Hepatocyte (in vitro differentiated cells): ENCODE data around the gene CABP4. TPM values are rescaled to one million over a fixed set of nuclear protein-coding genes. Genes with fewer than 3 reads are reported as not detected.

ENCODE experiments used
- DNase-seq: peaks from one replicate; pipeline ENCODE4 v3.0.0-alpha.2; 2016; ENCODE audit warnings: low spot score
- H2AFZ ChIP-seq: fragments of 200-600 bp; sonication (generic); 2 replicates; pipeline ENCODE4 v1.6.0; 2016; ENCODE audit warnings: antibody characterized with exemption, mild to moderate bottlenecking
- H3K27ac ChIP-seq: fragments of 200-600 bp; sonication (generic); 2 replicates; pipeline ENCODE4 v1.5.1; 2016; ENCODE audit warnings: mild to moderate bottlenecking
- H3K27me3 ChIP-seq: fragments of 200-600 bp; sonication (generic); 2 replicates; pipeline ENCODE4 v1.6.1; 2016
- H3K36me3 ChIP-seq: fragments of 200-600 bp; sonication (generic); replicated peaks from 2 replicates; pipeline ENCODE4 v1.5.1; 2016; ENCODE audit warnings: low read depth; ENCODE audit not compliant: insufficient read depth
- H3K4me1 ChIP-seq: fragments of 200-600 bp; sonication (generic); 2 replicates; pipeline ENCODE4 v1.5.1; 2016; ENCODE audit warnings: mild to moderate bottlenecking, moderate library complexity; ENCODE audit not compliant: insufficient read depth
- H3K4me2 ChIP-seq: fragments of 200-600 bp; sonication (generic); 2 replicates; pipeline ENCODE4 v1.6.0; 2016
- H3K4me3 ChIP-seq: fragments of 200-600 bp; sonication (generic); 2 replicates; pipeline ENCODE4 v1.5.1; 2016; ENCODE audit warnings: mild to moderate bottlenecking
- H3K79me2 ChIP-seq: fragments of 200-600 bp; sonication (generic); 2 replicates; pipeline ENCODE4 v1.6.0; 2017; ENCODE audit warnings: mild to moderate bottlenecking
- H3K9me2 ChIP-seq: fragments of 200-600 bp; sonication (generic); replicated peaks from 2 replicates; pipeline ENCODE4 v1.6.0; 2017; ENCODE audit warnings: mild to moderate bottlenecking; ENCODE audit not compliant: insufficient read depth
- H3K9me3 ChIP-seq: fragments of 200-600 bp; sonication (generic); 2 replicates; pipeline ENCODE4 v1.5.1; 2016; ENCODE audit warnings: low read depth, mild to moderate bottlenecking
- H4K20me1 ChIP-seq: fragments of 200-600 bp; sonication (generic); 2 replicates; pipeline ENCODE4 v1.6.0; 2016; ENCODE audit warnings: mild to moderate bottlenecking; ENCODE audit not compliant: insufficient read depth, poor library complexity, severe bottlenecking
- CTCF ChIP-seq: fragments of 200-600 bp; sonication (generic); IDR thresholded peaks from 2 replicates; pipeline ENCODE4 v1.5.1; 2016; ENCODE audit warnings: antibody characterized with exemption, mild to moderate bottlenecking; ENCODE audit not compliant: poor library complexity
- EZH2 ChIP-seq: fragments of 200-600 bp; sonication (generic); IDR thresholded peaks from 2 replicates; pipeline ENCODE4 v1.6.1; 2016; ENCODE audit warnings: antibody characterized with exemption, mild to moderate bottlenecking, borderline replicate concordance
- EZH2phosphoT487 ChIP-seq: fragments of 200-600 bp; sonication (generic); IDR thresholded peaks from one replicate; pipeline ENCODE4 v1.6.1; 2018; ENCODE audit warnings: antibody characterized with exemption, mild to moderate bottlenecking, low read depth, moderate library complexity; ENCODE audit not compliant: unreplicated experiment, severe bottlenecking
- WGBS: methylation state at CpG from one replicate; pipeline ENCODE4 v1.1.6; 2016; ENCODE audit warnings: low lambda C conversion rate; ENCODE audit errors: missing lambda C conversion rate; 5-methylcytosine and 5-hydroxymethylcytosine counted together
- polyA plus RNA-seq: library from polyadenylated mRNA; unstranded; fragments of >200 nt; fragmentation: Nextera tagmentation; extraction: Ambion mirVana; gene quantifications from 2 replicates; pipeline ENCODE4 v1.2.1, GENCODE V29; 2016
- total RNA-seq: library from RNA; depleted of rRNA; stranded (reverse); fragments of >200 nt; gene quantifications from 2 replicates; pipeline ENCODE4 v1.2.3, GENCODE V29; 2014

The CABP4 gene
- total and polyA plus RNA-seq, 2 experiments from 2014 or later, result not detected

DNA sequence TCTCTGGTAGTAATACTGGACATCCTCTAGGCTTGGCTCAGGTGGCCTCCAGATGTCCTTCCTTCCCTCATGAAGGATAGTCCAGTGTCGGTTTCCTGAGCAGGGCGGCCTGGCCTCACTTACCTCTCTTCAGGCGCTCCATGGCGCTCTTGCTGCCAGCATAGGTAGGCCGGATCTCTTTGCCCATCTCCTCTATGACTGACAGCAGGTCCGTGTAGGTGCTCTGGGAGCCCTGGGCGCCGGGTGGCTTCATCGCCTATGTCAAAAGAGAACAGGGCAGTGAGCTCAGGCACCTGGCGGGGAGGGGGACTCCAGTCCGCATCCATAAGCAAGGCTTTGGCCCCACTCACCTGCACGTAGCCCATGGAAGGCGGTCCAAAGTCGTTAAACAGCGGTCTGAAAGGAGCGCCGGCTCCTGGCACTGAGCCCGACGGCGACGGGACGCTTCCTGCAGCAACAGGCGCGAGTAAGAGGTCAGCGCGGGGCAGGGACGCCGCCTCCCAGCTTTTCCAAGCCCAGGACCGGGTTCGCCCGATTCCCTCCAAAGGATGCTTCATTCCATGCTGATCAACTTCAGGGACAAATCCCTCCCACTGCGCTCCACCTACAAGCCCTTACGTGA lies 52.2 kb downstream of the CABP4 start:
- peak overlapping the region; percentile 30 for H3K4me3 ChIP-seq
- peak overlapping the region; percentile 97 for H3K4me2 ChIP-seq
- H4K20me1 ChIP-seq, result peaks cover 9% of the 10 kb centered on the region
- TF ChIP-seq EZH2phosphoT487, result no peak
- TF ChIP-seq CTCF, result no peak
- no peak for TF ChIP-seq EZH2
- H2AFZ ChIP-seq, result peak overlapping the region; percentile 20
- H3K9me2 ChIP-seq, result no peaks in the 10 kb centered on the region
- WGBS, result 28% methylated on average over 32 of the region's 33 CpGs
- H3K9me3 ChIP-seq, result no peaks in the 10 kb centered on the region
- H3K79me2 ChIP-seq, result peaks cover 22% of the 10 kb centered on the region
- peaks cover 22% of the 10 kb centered on the region for H3K4me1 ChIP-seq
- peak; percentile 81 for DNase-seq
- H3K36me3 ChIP-seq, result no peaks in the 10 kb centered on the region
- peak overlapping the region; percentile 98 for H3K27ac ChIP-seq
- no peaks in the 10 kb centered on the region for H3K27me3 ChIP-seq

GRCh38 chr11:67507864-67508485 lies 52.8 kb downstream of the CABP4 start, which contains the start of gene CDK2AP2:
CDK2AP2 (minus strand) TSS chr11:67508162; CDS start chr11:67508082, 80 bp downstream.
- Histone ChIP-seq H3K4me3 (peak within 1 kb of the TSS; percentile 34), H3K36me3 (no peaks in the 10 kb centered on the region), H4K20me1 (peaks cover 9% of the 10 kb centered on the region), H3K79me2 (peaks cover 22% of the 10 kb centered on the region), H3K9me2 (no peaks in the 10 kb centered on the region), H3K27ac (peak within 1 kb of the TSS; percentile 98), H3K4me1 (peaks cover 22% of the 10 kb centered on the region), H3K27me3 (no peaks in the 10 kb centered on the region), H3K4me2 (peak within 1 kb of the TSS; percentile 97), H3K9me3 (no peaks in the 10 kb centered on the region), H2AFZ (peak within 1 kb of the TSS; percentile 87)
- under 1% methylated on average over 55 of the region's 57 CpGs for WGBS
- no peak for TF ChIP-seq EZH2phosphoT487
- TF ChIP-seq EZH2, result no peak
- no peak for TF ChIP-seq CTCF
- DNase-seq, result peak; percentile 98

DNA sequence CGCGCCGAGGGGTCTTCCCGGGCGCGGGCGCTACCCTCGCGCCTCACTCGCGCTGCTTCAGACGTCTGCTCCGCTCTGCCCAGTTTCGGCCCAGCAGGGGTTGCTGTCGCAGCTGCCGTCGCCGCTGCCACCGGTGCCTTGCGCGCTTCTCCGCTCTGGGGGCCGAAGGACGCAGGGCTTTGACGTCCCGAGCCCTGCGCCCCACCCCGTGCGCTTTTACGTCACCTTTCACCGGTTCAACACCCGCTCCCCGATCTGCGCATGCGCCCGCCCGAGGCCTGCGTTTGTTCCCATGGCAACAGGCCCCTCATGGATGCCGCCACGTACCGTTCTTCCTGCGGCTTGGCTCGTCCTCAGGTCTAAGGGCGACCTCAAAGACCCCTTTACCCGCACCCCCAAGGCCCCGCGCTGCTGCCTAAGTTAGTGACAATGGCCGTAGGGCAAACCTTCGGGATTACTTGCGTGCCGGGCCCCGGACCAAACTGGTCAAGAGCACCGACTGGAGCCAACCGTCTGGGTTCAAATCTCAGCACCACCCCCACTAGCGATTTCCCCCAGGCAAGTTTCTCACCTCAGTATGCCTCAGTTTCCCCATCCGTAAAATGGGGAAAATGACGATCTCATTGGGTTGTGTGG lies 53.5 kb downstream of the CABP4 start:
- TF ChIP-seq EZH2phosphoT487 (no peak), CTCF (no peak), EZH2 (no peak)
- DNase-seq, result peak; percentile 99
- Histone ChIP-seq H4K20me1 (peaks cover 4% of the 10 kb centered on the region), H3K79me2 (peaks cover 15% of the 10 kb centered on the region), H3K4me1 (peaks cover 22% of the 10 kb centered on the region), H3K4me2 (peak overlapping the region; percentile 93), H2AFZ (peak overlapping the region; percentile 87), H3K27me3 (no peaks in the 10 kb centered on the region), H3K9me2 (no peaks in the 10 kb centered on the region), H3K27ac (peak overlapping the region; percentile 95), H3K9me3 (no peaks in the 10 kb centered on the region), H3K4me3 (peak overlapping the region; percentile 34), H3K36me3 (no peaks in the 10 kb centered on the region)
- WGBS, result 2% methylated on average over 55 of the region's 57 CpGs
